MM.1S (cell line): ENCODE results near the gene LRRC45.
A peak's percentile ranks its signal among the peaks of the same experiment; 100 is the strongest.

Experiments
- DNase-seq: peaks from one replicate; pipeline ENCODE4 v3.0.0-alpha.2; 2015
- H2AFZ ChIP-seq: fragments of 300-600 bp; sonication (generic); 2 replicates; pipeline ENCODE4 v1.6.0; 2016; ENCODE audit warnings: antibody characterized with exemption, low read length
- H3F3A ChIP-seq: fragments of 300-600 bp; sonication (generic); 2 replicates; pipeline ENCODE4 v1.6.1; 2016; ENCODE audit warnings: mild to moderate bottlenecking, antibody characterized with exemption, low read length, moderate library complexity, mixed read lengths; ENCODE audit not compliant: insufficient read depth
- H3K27ac ChIP-seq: fragments of 300-600 bp; sonication (generic); 2 replicates; pipeline ENCODE4 v1.5.1; 2016; ENCODE audit warnings: mild to moderate bottlenecking, low read length
- H3K27me3 ChIP-seq: fragments of 300-600 bp; sonication (generic); replicated peaks from 2 replicates; pipeline ENCODE4 v1.6.0; 2016; ENCODE audit warnings: low read length; ENCODE audit not compliant: insufficient read depth
- H3K36me3 ChIP-seq: fragments of 300-600 bp; sonication (generic); replicated peaks from 2 replicates; pipeline ENCODE4 v1.6.1; 2016; ENCODE audit warnings: mild to moderate bottlenecking, low read length, mixed read lengths; ENCODE audit not compliant: insufficient read depth
- H3K4me1 ChIP-seq: fragments of 300-600 bp; sonication (generic); 2 replicates; pipeline ENCODE4 v1.6.1; 2016; ENCODE audit warnings: low read length, mixed read lengths
- H3K4me2 ChIP-seq: fragments of 300-600 bp; sonication (generic); 2 replicates; pipeline ENCODE4 v1.6.0; 2016; ENCODE audit warnings: low read depth, low read length
- H3K4me3 ChIP-seq: fragments of 300-600 bp; sonication (generic); 2 replicates; pipeline ENCODE4 v1.5.1; 2016; ENCODE audit warnings: low read length, mixed read lengths
- H3K79me2 ChIP-seq: fragments of 300-600 bp; sonication (generic); 2 replicates; pipeline ENCODE4 v1.6.1; 2016; ENCODE audit warnings: mixed run types, low read length, mixed read lengths
- H3K9ac ChIP-seq: fragments of 300-600 bp; sonication (generic); 2 replicates; pipeline ENCODE4 v1.6.1; 2016; ENCODE audit warnings: low read length, mixed read lengths
- H3K9me2 ChIP-seq: fragments of 300-600 bp; sonication (generic); replicated peaks from 2 replicates; pipeline ENCODE4 v1.6.1; 2016; ENCODE audit warnings: mild to moderate bottlenecking, low read length, mixed read lengths; ENCODE audit not compliant: insufficient read depth
- H3K9me3 ChIP-seq: fragments of 300-600 bp; sonication (generic); replicated peaks from 2 replicates; pipeline ENCODE4 v1.6.1; 2016; ENCODE audit warnings: mild to moderate bottlenecking, low read length, mixed read lengths; ENCODE audit not compliant: insufficient read depth
- H4K20me1 ChIP-seq: fragments of 300-600 bp; sonication (generic); 2 replicates; pipeline ENCODE4 v1.6.1; 2016; ENCODE audit warnings: mild to moderate bottlenecking, low read length, moderate library complexity, mixed read lengths; ENCODE audit not compliant: insufficient read depth
- CTCF ChIP-seq: fragments of 300-600 bp; sonication (generic); IDR thresholded peaks from 2 replicates; pipeline ENCODE4 v1.5.1; 2016; ENCODE audit warnings: antibody characterized with exemption, low read length, mixed read lengths
- EZH2 ChIP-seq: fragments of 300-600 bp; sonication (generic); optimal IDR thresholded peaks from 2 replicates; pipeline ENCODE3; 2017; ENCODE audit warnings: low read depth, mild to moderate bottlenecking, antibody characterized with exemption, low read length, mixed read lengths
- EZH2phosphoT487 ChIP-seq: fragments of 300-600 bp; sonication (generic); IDR thresholded peaks from 2 replicates; pipeline ENCODE4 v1.6.1; 2018; ENCODE audit warnings: antibody characterized with exemption, low read length

The LRRC45 gene

GRCh38 chr17:82029391-82029790 is 6.3 kb downstream of the LRRC45 start:
- Histone ChIP-seq H3K27ac (no peak overlapping the region), H3K4me2 (no peak overlapping the region)

GRCh38 chr17:82029990-82030469 is 6.9 kb downstream of the LRRC45 start:
- H3K4me2 ChIP-seq, result peak overlapping the region; percentile 98

More at GRCh38 chr17:82029391-82029790, 6.3 kb downstream of the LRRC45 start:
- no peak overlapping the region for H3K4me3 ChIP-seq
- H3K79me2 ChIP-seq, result 0 out of 2 replicates have a peak, but pooled peaks cover 3% of the 10 kb centered on the region
- no peak overlapping the region for H3K9ac ChIP-seq
- DNase-seq, result no peak
- H3K4me1 ChIP-seq, result peaks cover 7% of the 10 kb centered on the region; the same call in 1 of the 2 replicates
- peaks cover 12% of the 10 kb centered on the region; the same call in 1 of the 2 replicates for H3F3A ChIP-seq
- H3K27me3 ChIP-seq, result no peaks in the 10 kb centered on the region
- no peak overlapping the region for H2AFZ ChIP-seq
- H3K36me3 ChIP-seq, result no peaks in the 10 kb centered on the region
- H3K9me3 ChIP-seq, result no peaks in the 10 kb centered on the region
- TF ChIP-seq CTCF, result no peak
- TF ChIP-seq EZH2phosphoT487, result no peak
- no peak for TF ChIP-seq EZH2
- H3K9me2 ChIP-seq, result no peaks in the 10 kb centered on the region
- H4K20me1 ChIP-seq, result no peaks in the 10 kb centered on the region

GRCh38 chr17:82030470-82031302 is 7.6 kb downstream of the LRRC45 start:
- peak overlapping the region; percentile 23; the same call in 1 of the 2 replicates for H3K9ac ChIP-seq
- no peaks in the 10 kb centered on the region for H4K20me1 ChIP-seq
- H3K9me2 ChIP-seq, result no peaks in the 10 kb centered on the region
- H3K4me1 ChIP-seq, result peaks cover 6% of the 10 kb centered on the region; the same call in 1 of the 2 replicates
- H3K9me3 ChIP-seq, result no peaks in the 10 kb centered on the region
- peak overlapping the region; percentile 98 for H3K4me2 ChIP-seq
- H3K4me3 ChIP-seq, result peak overlapping the region; percentile 71
- H3K27me3 ChIP-seq, result no peaks in the 10 kb centered on the region
- TF ChIP-seq CTCF, result peak; percentile 66
- TF ChIP-seq EZH2phosphoT487, result no peak
- peaks cover 12% of the 10 kb centered on the region; the same call in 1 of the 2 replicates for H3F3A ChIP-seq
- DNase-seq, result peak; percentile 78
- peak overlapping the region; percentile 25; the same call in 1 of the 2 replicates for H3K27ac ChIP-seq
- no peaks in the 10 kb centered on the region for H3K36me3 ChIP-seq
- no peaks in the 10 kb centered on the region for H3K79me2 ChIP-seq
- H2AFZ ChIP-seq, result peak overlapping the region; percentile 53

More at GRCh38 chr17:82029990-82030469, 6.9 kb downstream of the LRRC45 start:
- H3K79me2 ChIP-seq, result no peaks in the 10 kb centered on the region
- no peaks in the 10 kb centered on the region for H3K36me3 ChIP-seq
- no peaks in the 10 kb centered on the region for H3K9me2 ChIP-seq
- H3K9me3 ChIP-seq, result no peaks in the 10 kb centered on the region
- TF ChIP-seq EZH2phosphoT487, result no peak
- no peak for TF ChIP-seq EZH2
- no peak for TF ChIP-seq CTCF
- H3K27me3 ChIP-seq, result no peaks in the 10 kb centered on the region
- no peak overlapping the region for H3K27ac ChIP-seq
- peaks cover 12% of the 10 kb centered on the region; the same call in 1 of the 2 replicates for H3F3A ChIP-seq
- no peak for DNase-seq
- H3K4me1 ChIP-seq, result peaks cover 6% of the 10 kb centered on the region; the same call in 1 of the 2 replicates
- H3K9ac ChIP-seq, result no peak overlapping the region
- no peaks in the 10 kb centered on the region for H4K20me1 ChIP-seq
- H3K4me3 ChIP-seq, result no peak overlapping the region
- H2AFZ ChIP-seq, result no peak overlapping the region
